Prostate gland (tissue), 2 donors: Measurements from ENCODE around the gene NBAS.

ENCODE experiments used
- POLR2AphosphoS5 ChIP-seq: sonication (generic); formaldehyde crosslinking; IDR thresholded peaks from one replicate; pipeline ENCODE4 v1.6.1; 2017; ENCODE audit warnings: antibody characterized with exemption
- TF ChIP-seq, protein P1 (sequence below), 4 experiments: fragments of 200-600 bp in 2 of 4; fragments of 450-650 bp in 2 of 4; sonication (generic) in 2 of 4; IDR thresholded peaks; 1 replicate in 3 of 4; 2 replicates in 1 of 4; pipeline ENCODE4 v1.5.1; 2016 to 2019; ENCODE audit warnings: antibody characterized with exemption in 4 of 4, mild to moderate bottlenecking in 2 of 4, moderate library complexity in 2 of 4

GRCh38 chr2:15517793-15518192 is 43.3 kb downstream of the NBAS start:
- TF ChIP-seq, protein P1, sequence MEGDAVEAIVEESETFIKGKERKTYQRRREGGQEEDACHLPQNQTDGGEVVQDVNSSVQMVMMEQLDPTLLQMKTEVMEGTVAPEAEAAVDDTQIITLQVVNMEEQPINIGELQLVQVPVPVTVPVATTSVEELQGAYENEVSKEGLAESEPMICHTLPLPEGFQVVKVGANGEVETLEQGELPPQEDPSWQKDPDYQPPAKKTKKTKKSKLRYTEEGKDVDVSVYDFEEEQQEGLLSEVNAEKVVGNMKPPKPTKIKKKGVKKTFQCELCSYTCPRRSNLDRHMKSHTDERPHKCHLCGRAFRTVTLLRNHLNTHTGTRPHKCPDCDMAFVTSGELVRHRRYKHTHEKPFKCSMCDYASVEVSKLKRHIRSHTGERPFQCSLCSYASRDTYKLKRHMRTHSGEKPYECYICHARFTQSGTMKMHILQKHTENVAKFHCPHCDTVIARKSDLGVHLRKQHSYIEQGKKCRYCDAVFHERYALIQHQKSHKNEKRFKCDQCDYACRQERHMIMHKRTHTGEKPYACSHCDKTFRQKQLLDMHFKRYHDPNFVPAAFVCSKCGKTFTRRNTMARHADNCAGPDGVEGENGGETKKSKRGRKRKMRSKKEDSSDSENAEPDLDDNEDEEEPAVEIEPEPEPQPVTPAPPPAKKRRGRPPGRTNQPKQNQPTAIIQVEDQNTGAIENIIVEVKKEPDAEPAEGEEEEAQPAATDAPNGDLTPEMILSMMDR (IDR thresholded peaks at IDR 0.05) = no peak
- TF ChIP-seq POLR2AphosphoS5 = no peak
